CD4-positive, alpha-beta T cell (primary cell): ENCODE measurements around the gene POLA2. TPM values are rescaled to one million over a fixed set of nuclear protein-coding genes. Genes with fewer than 3 reads are reported as not detected.

Experiments
- ATAC-seq: fragments of 200-7000 bp; cut with Tn5 transposase; one replicate; pipeline ENCODE4 v1.10.0; 2022; ENCODE audit warnings: mild to moderate bottlenecking; ENCODE audit not compliant: poor library complexity
- CTCF ChIA-PET: fragments of 350-600 bp; sonication (Branson Sonifier 250); formaldehyde crosslinking; loops from one replicate; lab custom pipeline; 2021; ENCODE audit warnings: antibody characterized with exemption, inconsistent platforms; lab: Charles Lee
- POLR2A ChIA-PET: fragments of 350-600 bp; sonication (Branson Sonifier 250); formaldehyde crosslinking; loops from one replicate; lab custom pipeline; 2021; ENCODE audit warnings: antibody characterized with exemption, inconsistent platforms; lab: Charles Lee
- DNase-seq, 14 experiments: peaks; one replicate each; pipeline ENCODE4 v3.0.0-alpha.2; 2013 to 2020; ENCODE audit warnings: mixed read lengths in 2 of 14
- H3K27ac ChIP-seq, 2 donors: one replicate each; pipeline versions ENCODE4 v1.5.1 to v1.7.0; 2013; ENCODE audit warnings: low read length in 2 of 2, low read depth in 1 of 2, mild to moderate bottlenecking in 1 of 2
- H3K27me3 ChIP-seq, 2 experiments: 1 replicate in 1 of 2; 2 replicates in 1 of 2; pipeline versions ENCODE4 v1.6.1 to v1.7.0; 2013; ENCODE audit warnings: low read length in 2 of 2, control low read depth in 1 of 2, mild to moderate bottlenecking in 1 of 2, moderate library complexity in 1 of 2; ENCODE audit not compliant: insufficient read depth in 2 of 2, control insufficient read depth in 1 of 2
- H3K36me3 ChIP-seq: one replicate; pipeline ENCODE4 v1.6.1; 2013; ENCODE audit warnings: low read length, control low read depth; ENCODE audit not compliant: insufficient read depth
- H3K4me1 ChIP-seq: one replicate; pipeline ENCODE4 v1.6.1; 2013; ENCODE audit warnings: low read length, control low read depth; ENCODE audit not compliant: insufficient read depth
- H3K4me3 ChIP-seq: one replicate; pipeline ENCODE4 v1.5.1; 2013; ENCODE audit warnings: mild to moderate bottlenecking, low read length, moderate library complexity
- H3K9me3 ChIP-seq, 2 experiments: 1 replicate in 1 of 2; 2 replicates in 1 of 2; pipeline versions ENCODE4 v1.6.1 to v1.7.0; 2013; ENCODE audit warnings: low read length in 2 of 2, mild to moderate bottlenecking in 2 of 2, control low read depth in 1 of 2, moderate library complexity in 1 of 2; ENCODE audit not compliant: control insufficient read depth in 1 of 2, insufficient read depth in 1 of 2
- H3K27ac Mint-ChIP-seq: one replicate; pipeline ENCODE4 v1.8.0; 2020; ENCODE audit warnings: mixed read lengths
- H3K27me3 Mint-ChIP-seq: one replicate; pipeline ENCODE4 v1.8.0; 2021; ENCODE audit warnings: mixed read lengths
- H3K36me3 Mint-ChIP-seq: one replicate; pipeline ENCODE4 v1.8.0; 2021; ENCODE audit warnings: low read depth, mixed read lengths
- H3K4me1 Mint-ChIP-seq: one replicate; pipeline ENCODE4 v1.8.0; 2021; ENCODE audit warnings: low read depth, mixed read lengths
- H3K4me3 Mint-ChIP-seq: one replicate; pipeline ENCODE4 v1.8.0; 2020; ENCODE audit warnings: mild to moderate bottlenecking, mixed read lengths
- H3K9me3 Mint-ChIP-seq: one replicate; pipeline ENCODE4 v1.8.0; 2020; ENCODE audit warnings: mixed read lengths
- CTCF ChIP-seq: fragments of 200-600 bp; IDR thresholded peaks from one replicate; pipeline ENCODE4 v1.8.0; 2022; ENCODE audit warnings: antibody characterized with exemption, mild to moderate bottlenecking
- intact Hi-C, 2 experiments: fragments of 100-400 bp; cut with DNase I in 1 of 2; cut with micrococcal nuclease in 1 of 2; formaldehyde crosslinking; loops; one replicate each; pipeline versions ENCODE4 v1.15.1 to v1.9.0; 2023 to 2025; cut with DNase I, micrococcal nuclease
- total RNA-seq, 174 experiments: library from RNA in 2 of 174; stranded (reverse) in 2 of 174; gene quantifications; one replicate each; pipeline ENCODE4 v1.2.3 and lab custom pipeline; 2021 to 2026

The POLA2 gene
- total RNA-seq, 2 experiments from 2014 or later: 9.6 to 10.6 TPM

- no peak overlapping the region for H3K4me3 ChIP-seq
- H3K27ac ChIP-seq: no peak overlapping the region
- ATAC-seq (no peak), DNase-seq (peak in 1 of 14 experiments; percentile 28)
- no peaks in the 10 kb centered on the region for H3K9me3 ChIP-seq
- peaks cover 31% of the 10 kb centered on the region for H3K4me1 ChIP-seq
- Mint-ChIP-seq H3K27me3 (no peaks in the 10 kb centered on the region), H3K4me1 (peaks cover 44% of the 10 kb centered on the region), H3K9me3 (no peaks in the 10 kb centered on the region), H3K36me3 (peaks cover 18% of the 10 kb centered on the region), H3K4me3 (peak overlapping the region; percentile 92), H3K27ac (peak overlapping the region; percentile 91)
- intact Hi-C loops: loop anchor here (5.0 kb wide), 1 partner anchor 72 kb away; the partner anchor contains the start of gene DPF2 (in 2 of the 2)
- no peaks in the 10 kb centered on the region for H3K36me3 ChIP-seq
- ChIA-PET CTCF (interaction anchor here (0.7 kb wide), 1 partner anchor 97 kb away, joined by 3 read pairs; no protein-coding TSS in a partner anchor), POLR2A (no interaction called here)
- H3K27me3 ChIP-seq: no peaks in the 10 kb centered on the region
- no peak for TF ChIP-seq CTCF
Measured at GRCh38 chr11:65260302-65260701, 1.5 kb upstream of the POLA2 start.

GRCh38 chr11:65260756-65261590 is 789 bp upstream of the POLA2 start:
- Mint-ChIP-seq H3K36me3 (peaks cover 20% of the 10 kb centered on the region), H3K4me3 (peak overlapping the region; percentile 92), H3K4me1 (peaks cover 49% of the 10 kb centered on the region), H3K9me3 (no peaks in the 10 kb centered on the region), H3K27ac (peak overlapping the region; percentile 91), H3K27me3 (no peaks in the 10 kb centered on the region)
- H3K36me3 ChIP-seq: no peaks in the 10 kb centered on the region
- no peaks in the 10 kb centered on the region for H3K27me3 ChIP-seq
- H3K27ac ChIP-seq: peak overlapping the region; percentile 83 to 87
- no peak for TF ChIP-seq CTCF
- peak overlapping the region; percentile 84 for H3K4me3 ChIP-seq
- CTCF ChIA-PET: interaction anchor here (0.5 to 1.2 kb wide), 3 partner anchors 8 to 69 kb away, joined by 4 to 6 read pairs (median 5); no protein-coding TSS in a partner anchor
- H3K4me1 ChIP-seq: peaks cover 31% of the 10 kb centered on the region
- peak in 2 of 14 experiments; percentile 3 to 22 for DNase-seq
- no peak for ATAC-seq
- H3K9me3 ChIP-seq: no peaks in the 10 kb centered on the region
- intact Hi-C loops: loop anchor here (5.0 kb wide), 1 partner anchor 71 kb away; the partner anchor contains the start of gene DPF2 (in 2 of the 2)
- POLR2A ChIA-PET: interaction anchor here (0.6 to 2.1 kb wide), 19 partner anchors 10 to 354 kb away, joined by 3 to 20 read pairs (median 7); partner anchors contain the start of genes DPF2, FAU, MALAT1 and MRPL49

- H3K27me3 Mint-ChIP-seq: no peaks in the 10 kb centered on the region
- peak overlapping the region; percentile 92 for H3K4me3 Mint-ChIP-seq
- ATAC-seq: peak; percentile 27
- no peaks in the 10 kb centered on the region for H3K9me3 Mint-ChIP-seq
- no peaks in the 10 kb centered on the region for H3K9me3 ChIP-seq
- peaks cover 31% of the 10 kb centered on the region for H3K4me1 ChIP-seq
- TF ChIP-seq CTCF: no peak
- H3K36me3 Mint-ChIP-seq: peaks cover 27% of the 10 kb centered on the region
- peak in 3 of 14 experiments; percentile 14 to 64 (median 49) for DNase-seq
- ChIA-PET POLR2A (interaction anchor here (0.6 to 2.1 kb wide), 28 partner anchors 10 to 1581 kb away, joined by 3 to 20 read pairs (median 4); partner anchors contain the start of genes DPF2, FAU, MALAT1 and MRPL49), CTCF (interaction anchor here (1.2 to 1.3 kb wide), 3 partner anchors 13 to 68 kb away, joined by 3 to 6 read pairs (median 5); no protein-coding TSS in a partner anchor)
- no peaks in the 10 kb centered on the region for H3K27me3 ChIP-seq
- H3K27ac Mint-ChIP-seq: peak overlapping the region; percentile 91
- H3K4me1 Mint-ChIP-seq: peaks cover 54% of the 10 kb centered on the region
- peak overlapping the region; percentile 84 for H3K4me3 ChIP-seq
- H3K27ac ChIP-seq: peak overlapping the region; percentile 84 to 89
- H3K36me3 ChIP-seq: peaks cover 2% of the 10 kb centered on the region
- intact Hi-C loops: loop anchor here (5.0 kb wide), 1 partner anchor 70 kb away; the partner anchor contains the start of gene DPF2 (in 2 of the 2)
Measured at GRCh38 chr11:65262381-65262680, 569 bp downstream of the POLA2 start.
